ENCODE data around the gene HOXC6.

- TF ChIP-seq CTCF (IDR thresholded peaks at IDR 0.05) (no peak), EP300 (IDR thresholded peaks at IDR 0.05; ENCODE audit: low read depth) (no peak)
These were observed 11.3 kb downstream of the HOXC6 start for GRCh38 chr12:54039417-54040147.
